ENCODE data around the gene LMNTD1. TPM values are rescaled to one million over a fixed set of nuclear protein-coding genes. Genes with fewer than 3 reads are reported as not detected.

The LMNTD1 gene
- total and polyA plus RNA-seq, 4 donors = 0.18 to 14.9 (median 3.4) TPM

GRCh38 chr12:25469368-25469767 lies 83.7 kb downstream of the LMNTD1 start:
- 83 to 92% methylated on average over 6 of the region's 6 CpGs for WGBS, 2 donors
- no peaks in the 10 kb centered on the region for H3K36me3 ChIP-seq (ENCODE audit: control insufficient read depth in 4 of 4, insufficient read depth in 4 of 4, low read length in 4 of 4)
- ATAC-seq (ENCODE audit: insufficient read depth, low FRiP score) = no peak
- TF ChIP-seq, protein P1, sequence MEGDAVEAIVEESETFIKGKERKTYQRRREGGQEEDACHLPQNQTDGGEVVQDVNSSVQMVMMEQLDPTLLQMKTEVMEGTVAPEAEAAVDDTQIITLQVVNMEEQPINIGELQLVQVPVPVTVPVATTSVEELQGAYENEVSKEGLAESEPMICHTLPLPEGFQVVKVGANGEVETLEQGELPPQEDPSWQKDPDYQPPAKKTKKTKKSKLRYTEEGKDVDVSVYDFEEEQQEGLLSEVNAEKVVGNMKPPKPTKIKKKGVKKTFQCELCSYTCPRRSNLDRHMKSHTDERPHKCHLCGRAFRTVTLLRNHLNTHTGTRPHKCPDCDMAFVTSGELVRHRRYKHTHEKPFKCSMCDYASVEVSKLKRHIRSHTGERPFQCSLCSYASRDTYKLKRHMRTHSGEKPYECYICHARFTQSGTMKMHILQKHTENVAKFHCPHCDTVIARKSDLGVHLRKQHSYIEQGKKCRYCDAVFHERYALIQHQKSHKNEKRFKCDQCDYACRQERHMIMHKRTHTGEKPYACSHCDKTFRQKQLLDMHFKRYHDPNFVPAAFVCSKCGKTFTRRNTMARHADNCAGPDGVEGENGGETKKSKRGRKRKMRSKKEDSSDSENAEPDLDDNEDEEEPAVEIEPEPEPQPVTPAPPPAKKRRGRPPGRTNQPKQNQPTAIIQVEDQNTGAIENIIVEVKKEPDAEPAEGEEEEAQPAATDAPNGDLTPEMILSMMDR (IDR thresholded peaks at IDR 0.05; ENCODE audit: control extremely low read depth, extremely low read depth) = no peak
- H3K4me3 ChIP-seq = no peak overlapping the region
- no peak for DNase-seq
- no peaks in the 10 kb centered on the region for H3K4me1 ChIP-seq (ENCODE audit: control insufficient read depth in 5 of 5, insufficient read depth in 5 of 5, low read length in 5 of 5)
- H3K27me3 ChIP-seq (ENCODE audit: control insufficient read depth in 3 of 3, insufficient read depth in 3 of 3, low read length in 2 of 3) = peaks cover 0 to 2% (median 0%) of the 10 kb centered on the region in 3 donors
- no peak overlapping the region for H3K27ac ChIP-seq (ENCODE audit: low read depth in 1 of 2, low read length in 1 of 2)
- no peaks in the 10 kb centered on the region for H3K9me3 ChIP-seq (ENCODE audit: control insufficient read depth in 4 of 4, insufficient read depth in 3 of 4, low read length in 3 of 4)
- H3K9ac ChIP-seq (ENCODE audit: insufficient read depth in 1 of 2, low read length in 2 of 2) = no peak overlapping the region

GRCh38 chr12:25463521-25463920 lies 89.6 kb downstream of the LMNTD1 start:
- Histone ChIP-seq H3K4me3 (no peak overlapping the region), H3K4me1 (ENCODE audit: control insufficient read depth in 5 of 5, insufficient read depth in 5 of 5, low read length in 5 of 5) (no peaks in the 10 kb centered on the region), H3K9ac (ENCODE audit: insufficient read depth in 1 of 2, low read length in 2 of 2) (no peak overlapping the region), H3K27ac (ENCODE audit: low read depth in 1 of 2, low read length in 1 of 2) (no peak overlapping the region), H3K36me3 (ENCODE audit: control insufficient read depth in 4 of 4, insufficient read depth in 4 of 4, low read length in 4 of 4) (no peaks in the 10 kb centered on the region), H3K27me3 (ENCODE audit: control insufficient read depth in 3 of 3, insufficient read depth in 3 of 3, low read length in 2 of 3) (peaks cover 0 to 2% (median 0%) of the 10 kb centered on the region in 3 donors), H3K9me3 (ENCODE audit: control insufficient read depth in 4 of 4, insufficient read depth in 3 of 4, low read length in 3 of 4) (no peaks in the 10 kb centered on the region)
- ATAC-seq (ENCODE audit: insufficient read depth, low FRiP score) (no peak), DNase-seq (no peak)
- 96 to 97% methylated on average over 8 of the region's 8 CpGs for WGBS, 2 donors
- TF ChIP-seq, protein P1 (IDR thresholded peaks at IDR 0.05; ENCODE audit: control extremely low read depth, extremely low read depth) = no peak

DNA sequence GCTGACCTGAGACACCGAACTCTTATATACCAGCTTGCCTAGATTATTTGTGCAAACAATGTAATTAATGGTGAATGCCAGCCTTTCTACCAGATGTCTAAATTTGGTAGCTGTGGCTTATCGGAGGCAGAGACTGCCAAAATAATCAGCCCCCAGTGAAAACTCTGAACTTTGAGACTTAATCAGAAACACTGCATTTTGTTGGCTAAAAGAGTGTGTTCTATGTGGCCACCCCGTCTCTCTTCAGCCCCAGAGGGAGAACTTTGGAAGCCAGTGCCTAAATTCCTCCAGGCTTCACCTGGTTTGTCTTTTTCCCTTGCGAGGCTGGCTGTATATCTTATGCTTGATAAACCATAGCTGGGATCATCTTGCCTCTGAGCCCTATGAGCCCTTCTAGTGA lies 90.1 kb downstream of the LMNTD1 start:
- no peaks in the 10 kb centered on the region for H3K9me3 ChIP-seq (ENCODE audit: control insufficient read depth in 4 of 4, insufficient read depth in 3 of 4, low read length in 3 of 4)
- WGBS, 2 donors = 88 to 93% methylated on average over 4 of the region's 4 CpGs
- peaks cover 0 to 4% (median 0%) of the 10 kb centered on the region in 5 donors for H3K4me1 ChIP-seq (ENCODE audit: control insufficient read depth in 5 of 5, insufficient read depth in 5 of 5, low read length in 5 of 5)
- H3K27ac ChIP-seq (ENCODE audit: low read depth in 1 of 2, low read length in 1 of 2) = no peak overlapping the region
- TF ChIP-seq, protein P1 (IDR thresholded peaks at IDR 0.05; ENCODE audit: control extremely low read depth, extremely low read depth) = no peak
- no peak overlapping the region for H3K9ac ChIP-seq (ENCODE audit: insufficient read depth in 1 of 2, low read length in 2 of 2)
- ATAC-seq (ENCODE audit: insufficient read depth, low FRiP score) (no peak), DNase-seq (no peak)
- no peaks in the 10 kb centered on the region for H3K36me3 ChIP-seq (ENCODE audit: control insufficient read depth in 4 of 4, insufficient read depth in 4 of 4, low read length in 4 of 4)
- no peak overlapping the region for H3K4me3 ChIP-seq
- H3K27me3 ChIP-seq (ENCODE audit: control insufficient read depth in 3 of 3, insufficient read depth in 3 of 3, low read length in 2 of 3) = peaks cover 0 to 2% (median 0%) of the 10 kb centered on the region in 3 donors

GRCh38 chr12:25459541-25459951 lies 93.5 kb downstream of the LMNTD1 start:
- DNase-seq (no peak), ATAC-seq (ENCODE audit: insufficient read depth, low FRiP score) (no peak)
- Histone ChIP-seq H3K9ac (ENCODE audit: insufficient read depth in 1 of 2, low read length in 2 of 2) (no peak overlapping the region), H3K36me3 (ENCODE audit: control insufficient read depth in 4 of 4, insufficient read depth in 4 of 4, low read length in 4 of 4) (no peaks in the 10 kb centered on the region), H3K27ac (ENCODE audit: low read depth in 1 of 2, low read length in 1 of 2) (no peak overlapping the region), H3K27me3 (ENCODE audit: control insufficient read depth in 3 of 3, insufficient read depth in 3 of 3, low read length in 2 of 3) (no peaks in the 10 kb centered on the region), H3K9me3 (ENCODE audit: control insufficient read depth in 4 of 4, insufficient read depth in 3 of 4, low read length in 3 of 4) (peaks cover 0 to 3% (median 0%) of the 10 kb centered on the region in 4 donors), H3K4me3 (no peak overlapping the region), H3K4me1 (ENCODE audit: control insufficient read depth in 5 of 5, insufficient read depth in 5 of 5, low read length in 5 of 5) (peaks cover 0 to 4% (median 0%) of the 10 kb centered on the region in 5 donors)
- TF ChIP-seq, protein P1 (IDR thresholded peaks at IDR 0.05; ENCODE audit: control extremely low read depth, extremely low read depth) = no peak
- WGBS, 2 donors = 76 to 80% methylated on average over 13 of the region's 13 CpGs
